Transverse colon (tissue), 4 donors: Measurements from ENCODE around the gene LAMC1. TPM values are rescaled to one million over a fixed set of nuclear protein-coding genes. Genes with fewer than 3 reads are reported as not detected.

ENCODE experiments used
- DNase-seq: peaks from one replicate; pipeline ENCODE4 v3.0.0-alpha.2; 2019
- H3K27ac ChIP-seq, 4 donors: fragments of 200-600 bp; sonication (generic); 2 replicates each; pipeline ENCODE4 v1.5.1; 2016 to 2018; ENCODE audit warnings: inconsistent platforms in 4 of 4
- H3K27me3 ChIP-seq: fragments of 200-600 bp; sonication (generic); 2 replicates; pipeline ENCODE4 v1.5.1; 2017; ENCODE audit warnings: inconsistent platforms
- H3K36me3 ChIP-seq, 4 donors: fragments of 200-600 bp; sonication (generic); 2 replicates each; pipeline ENCODE4 v1.5.1; 2017 to 2019; ENCODE audit warnings: inconsistent platforms in 4 of 4
- H3K4me1 ChIP-seq, 4 donors: fragments of 200-600 bp; sonication (generic); 2 replicates each; pipeline ENCODE4 v1.5.1; 2017 to 2020; ENCODE audit warnings: inconsistent platforms in 4 of 4
- H3K4me3 ChIP-seq, 4 donors: fragments of 200-600 bp; sonication (generic); 1 replicate in 1 of 4; 2 replicates in 3 of 4; pipeline versions ENCODE4 v1.5.1 to v1.6.1; 2017 to 2019; ENCODE audit warnings: inconsistent platforms in 4 of 4
- H3K9me3 ChIP-seq, 2 donors: fragments of 200-600 bp; sonication (generic); 2 replicates each; pipeline ENCODE4 v1.5.1; 2017 to 2019; ENCODE audit warnings: inconsistent platforms in 2 of 2
- EP300 ChIP-seq: sonication (generic); formaldehyde crosslinking; IDR thresholded peaks from one replicate; pipeline ENCODE4 v1.6.1; 2017; ENCODE audit warnings: antibody characterized with exemption, low read depth
- POLR2A ChIP-seq: fragments of 450-650 bp; IDR thresholded peaks from one replicate; pipeline ENCODE4 v1.6.1; 2016; ENCODE audit warnings: antibody characterized with exemption, mild to moderate bottlenecking, moderate library complexity
- POLR2AphosphoS5 ChIP-seq, 3 donors: sonication (generic); formaldehyde crosslinking; IDR thresholded peaks; one replicate each; pipeline ENCODE4 v1.6.1; 2016; ENCODE audit warnings: antibody characterized with exemption in 3 of 3
- WGBS, 2 donors: methylation state at CpG; one replicate each; pipeline ENCODE4 v1.1.5; 2018; ENCODE audit warnings: low coverage in 1 of 2; 5-methylcytosine and 5-hydroxymethylcytosine counted together
- in situ Hi-C, 4 donors: fragments of 200-750 bp; cut with MboI; loops; one replicate each; pipeline versions ENCODE4 v1.15.0 to v1.15.1; 2017; ENCODE audit warnings: low sequenced_read_pairs in 3 of 4, low pct_ligation_motif_present in 1 of 4, low pct_unique_long_range_greater_than_20kb in 1 of 4
- intact Hi-C: fragments of 100-400 bp; cut with DNase I; formaldehyde crosslinking; loops from one replicate; pipeline ENCODE4 v1.15.1; 2023; ENCODE audit warnings: low total_unique reads
- total RNA-seq, 4 donors: library from RNA; depleted of rRNA; stranded (reverse); fragments of >200 nt; gene quantifications; one replicate each; pipeline ENCODE4 v1.1.0, GENCODE V29; 2016
- TF ChIP-seq, protein P1 (sequence below), 5 experiments: fragments of 200-600 bp in 3 of 5; fragments of 450-650 bp in 2 of 5; sonication (generic) in 3 of 5; IDR thresholded peaks; 1 replicate in 2 of 5; 2 replicates in 3 of 5; pipeline ENCODE4 v1.5.1; 2016 to 2017; ENCODE audit warnings: antibody characterized with exemption in 5 of 5, inconsistent platforms in 3 of 5, mild to moderate bottlenecking in 2 of 5, moderate library complexity in 1 of 5

Gene LAMC1
- total RNA-seq, 4 donors from 2014 or later, result 77.7 to 633 (median 138) TPM

DNA sequence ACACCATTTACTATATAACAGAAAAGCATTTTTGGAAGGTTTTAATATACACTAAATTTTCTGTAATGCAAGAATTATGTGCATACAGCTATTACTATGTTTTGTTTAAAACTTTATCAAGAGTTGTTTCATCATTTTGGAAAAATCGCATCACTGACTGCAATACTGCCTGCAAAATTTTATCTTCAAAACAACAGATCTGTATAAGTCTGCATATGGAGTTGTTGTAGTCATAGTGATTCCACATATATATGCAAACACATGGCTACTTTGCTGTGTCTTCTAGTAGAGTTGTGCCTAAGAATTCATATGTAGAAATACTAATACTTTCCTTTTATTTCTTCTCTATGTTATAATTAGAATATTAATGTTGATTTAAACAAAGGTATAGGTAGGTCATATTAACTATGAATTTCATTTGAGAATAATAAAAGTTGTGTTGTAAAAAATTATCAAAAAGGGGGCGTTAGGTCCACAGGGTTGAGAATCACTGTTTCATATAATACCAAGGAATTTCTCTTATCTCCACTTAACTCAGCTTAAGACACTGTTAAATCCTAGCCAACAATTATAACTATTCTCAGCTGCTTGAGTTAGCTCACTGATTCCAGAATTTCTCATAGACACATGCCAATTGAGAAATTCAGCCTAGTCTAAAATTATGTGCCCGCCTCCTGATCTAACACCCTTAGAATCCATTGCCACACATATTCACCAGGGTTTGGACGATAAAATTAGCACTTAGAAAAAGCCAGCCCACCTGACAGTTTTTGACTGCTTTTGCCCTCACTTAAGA lies 22.9 kb upstream of the LAMC1 start:
- in situ Hi-C loops, result no loop called here
- Histone ChIP-seq H3K27ac (no peak overlapping the region), H3K36me3 (no peaks in the 10 kb centered on the region), H3K4me3 (no peak overlapping the region), H3K4me1 (peaks cover 0 to 10% (median 0%) of the 10 kb centered on the region in 4 donors), H3K27me3 (no peaks in the 10 kb centered on the region), H3K9me3 (no peaks in the 10 kb centered on the region)
- WGBS, 2 donors, result 82 to 84% methylated on average over 4 of the region's 4 CpGs
- intact Hi-C loops, result no loop called here
- no peak for DNase-seq
- no peak for TF ChIP-seq POLR2AphosphoS5 (IDR thresholded peaks at IDR 0.05)
- TF ChIP-seq, protein P1, sequence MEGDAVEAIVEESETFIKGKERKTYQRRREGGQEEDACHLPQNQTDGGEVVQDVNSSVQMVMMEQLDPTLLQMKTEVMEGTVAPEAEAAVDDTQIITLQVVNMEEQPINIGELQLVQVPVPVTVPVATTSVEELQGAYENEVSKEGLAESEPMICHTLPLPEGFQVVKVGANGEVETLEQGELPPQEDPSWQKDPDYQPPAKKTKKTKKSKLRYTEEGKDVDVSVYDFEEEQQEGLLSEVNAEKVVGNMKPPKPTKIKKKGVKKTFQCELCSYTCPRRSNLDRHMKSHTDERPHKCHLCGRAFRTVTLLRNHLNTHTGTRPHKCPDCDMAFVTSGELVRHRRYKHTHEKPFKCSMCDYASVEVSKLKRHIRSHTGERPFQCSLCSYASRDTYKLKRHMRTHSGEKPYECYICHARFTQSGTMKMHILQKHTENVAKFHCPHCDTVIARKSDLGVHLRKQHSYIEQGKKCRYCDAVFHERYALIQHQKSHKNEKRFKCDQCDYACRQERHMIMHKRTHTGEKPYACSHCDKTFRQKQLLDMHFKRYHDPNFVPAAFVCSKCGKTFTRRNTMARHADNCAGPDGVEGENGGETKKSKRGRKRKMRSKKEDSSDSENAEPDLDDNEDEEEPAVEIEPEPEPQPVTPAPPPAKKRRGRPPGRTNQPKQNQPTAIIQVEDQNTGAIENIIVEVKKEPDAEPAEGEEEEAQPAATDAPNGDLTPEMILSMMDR (IDR thresholded peaks at IDR 0.05), result no peak
- TF ChIP-seq POLR2A, result no peak
- TF ChIP-seq EP300, result no peak

DNA sequence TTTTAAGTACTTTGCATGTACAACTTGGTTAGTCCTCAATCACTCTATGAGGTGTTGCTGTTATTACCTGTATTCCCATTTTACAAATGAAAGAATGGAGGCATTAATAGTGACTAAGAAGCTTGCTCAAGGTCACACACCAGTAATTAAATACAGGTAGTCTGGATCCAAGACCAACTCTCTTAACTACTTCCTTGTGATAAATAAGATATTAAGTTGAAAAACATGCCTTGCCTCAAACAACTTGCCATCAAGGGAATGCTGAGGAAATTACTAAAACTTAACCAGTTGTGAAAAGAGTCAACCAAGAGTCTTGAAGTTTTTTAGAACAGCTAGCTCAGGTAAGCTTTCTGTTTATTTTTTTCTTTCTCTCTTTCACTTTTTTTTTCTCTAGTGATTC lies 21.0 kb upstream of the LAMC1 start:
- Histone ChIP-seq H3K27ac (no peak overlapping the region), H3K9me3 (no peaks in the 10 kb centered on the region), H3K4me3 (no peak overlapping the region), H3K4me1 (peaks cover 0 to 10% (median 0%) of the 10 kb centered on the region in 4 donors), H3K27me3 (no peaks in the 10 kb centered on the region), H3K36me3 (no peaks in the 10 kb centered on the region)
- DNase-seq, result no peak
- intact Hi-C loops, result no loop called here
- in situ Hi-C loops, result no loop called here
- TF ChIP-seq POLR2AphosphoS5 (IDR thresholded peaks at IDR 0.05) (no peak), EP300 (no peak), POLR2A (no peak)
- TF ChIP-seq, protein P1 (IDR thresholded peaks at IDR 0.05), result no peak

DNA sequence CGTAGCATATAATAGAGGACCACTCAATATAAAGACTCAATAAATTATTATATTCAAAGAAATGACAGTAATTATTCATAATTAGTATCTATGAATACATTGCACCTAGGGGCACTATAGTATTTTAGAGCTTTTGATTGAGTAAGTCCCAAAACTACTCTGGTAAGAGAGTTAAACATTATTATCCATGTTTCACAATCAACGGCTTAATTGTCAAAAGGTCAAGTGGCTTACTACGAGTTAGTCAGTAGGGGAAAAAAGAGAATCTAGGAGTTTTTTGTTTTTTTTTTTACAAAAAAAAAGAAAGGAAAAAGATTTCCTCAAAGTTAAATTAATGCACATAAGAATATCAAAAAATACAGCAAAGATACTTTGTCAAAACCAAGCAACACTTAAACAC lies 20.4 kb upstream of the LAMC1 start:
- Histone ChIP-seq H3K27me3 (no peaks in the 10 kb centered on the region), H3K9me3 (no peaks in the 10 kb centered on the region), H3K4me1 (peaks cover 0 to 10% (median 0%) of the 10 kb centered on the region in 4 donors), H3K27ac (peak overlapping the region in 2 of 4 donors; percentile 15 to 36), H3K4me3 (no peak overlapping the region), H3K36me3 (no peaks in the 10 kb centered on the region)
- in situ Hi-C loops (no loop called here), intact Hi-C loops (no loop called here)
- WGBS, 2 donors, result 48 to 61% methylated on average over 3 of the region's 3 CpGs
- DNase-seq, result no peak
- TF ChIP-seq, protein P1 (IDR thresholded peaks at IDR 0.05), result no peak
- no peak for TF ChIP-seq POLR2AphosphoS5 (IDR thresholded peaks at IDR 0.05)
- TF ChIP-seq EP300, result no peak
- no peak for TF ChIP-seq POLR2A

DNA sequence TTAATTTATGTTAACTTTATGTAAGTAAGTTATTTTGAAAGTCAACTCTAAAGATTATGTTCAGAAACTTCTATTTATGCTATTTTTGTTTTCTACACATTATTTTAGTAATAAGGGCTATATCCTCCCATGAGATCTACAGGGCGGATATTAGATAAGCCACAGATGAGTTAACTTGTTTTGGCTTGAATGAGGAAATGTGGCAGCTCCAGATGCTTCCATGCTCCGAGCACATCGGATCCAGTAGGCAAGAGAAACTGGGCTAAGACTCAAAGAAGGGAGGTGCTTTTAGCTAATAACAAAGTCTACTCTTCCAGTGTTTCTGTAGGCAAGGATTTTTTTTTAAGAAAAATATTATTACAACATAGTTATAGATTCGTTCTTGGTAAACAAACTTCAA lies 20.0 kb upstream of the LAMC1 start:
- Histone ChIP-seq H3K36me3 (no peaks in the 10 kb centered on the region), H3K27ac (peak overlapping the region in 2 of 4 donors; percentile 15 to 36), H3K27me3 (no peaks in the 10 kb centered on the region), H3K9me3 (no peaks in the 10 kb centered on the region), H3K4me3 (no peak overlapping the region), H3K4me1 (peaks cover 0 to 10% (median 0%) of the 10 kb centered on the region in 4 donors)
- intact Hi-C loops (no loop called here), in situ Hi-C loops (no loop called here)
- TF ChIP-seq EP300, result no peak
- TF ChIP-seq, protein P1 (IDR thresholded peaks at IDR 0.05), result no peak
- no peak for TF ChIP-seq POLR2AphosphoS5 (IDR thresholded peaks at IDR 0.05)
- no peak for TF ChIP-seq POLR2A
- no peak for DNase-seq
- WGBS, 2 donors, result 51 to 55% methylated on average over 4 of the region's 4 CpGs
